ENCODE results near the gene NCL. TPM values are rescaled to one million over a fixed set of nuclear protein-coding genes. Genes with fewer than 3 reads are reported as not detected.

Gene NCL
- total and polyA plus RNA-seq, 7 experiments from 2014 or later = 411 to 662 (median 457) TPM

- Mint-ChIP-seq H3K4me3 (no peak overlapping the region), H3K27ac (no peak overlapping the region), H3K27me3 (peaks cover 0 to 2% (median 0%) of the 10 kb centered on the region in 5 donors), H3K9me3 (no peaks in the 10 kb centered on the region), H3K4me1 (peaks cover 7 to 13% (median 10%) of the 10 kb centered on the region in 7 donors), H3K36me3 (peaks cover 0 to 4% (median 0%) of the 10 kb centered on the region in 5 donors)
- ATAC-seq (no peak), DNase-seq (no peak)
- ChIA-PET CTCF (no interaction called here), POLR2A (interaction anchor here (8.8 kb wide), 1 partner anchor 13 kb away, joined by 130 read pairs; no protein-coding TSS in a partner anchor)
- H3K9me3 ChIP-seq (ENCODE audit: control insufficient read depth in 2 of 3, low read length in 3 of 3) = no peaks in the 10 kb centered on the region
- H3K36me3 ChIP-seq (ENCODE audit: control insufficient read depth in 2 of 3, insufficient read depth in 3 of 3, low read length in 3 of 3) = no peaks in the 10 kb centered on the region
- peaks cover 2% of the 10 kb centered on the region in 2 donors for H3K4me1 ChIP-seq (ENCODE audit: control insufficient read depth in 2 of 2, insufficient read depth in 2 of 2, low read length in 2 of 2)
- H3K27ac ChIP-seq (ENCODE audit: low read depth, low read length) = no peak overlapping the region
- H3K4me3 ChIP-seq (ENCODE audit: low read length) = no peak overlapping the region
- intact Hi-C loops (cut with micrococcal nuclease) = no loop called here
- H3K27me3 ChIP-seq (ENCODE audit: control insufficient read depth in 2 of 2, insufficient read depth in 2 of 2, low read length in 2 of 2) = no peaks in the 10 kb centered on the region
Measured at GRCh38 chr2:231470246-231470900, 6.1 kb upstream of the NCL start.

- Mint-ChIP-seq H3K9me3 (no peaks in the 10 kb centered on the region), H3K4me1 (peaks cover 10 to 19% (median 14%) of the 10 kb centered on the region in 7 donors), H3K27me3 (peaks cover 0 to 2% (median 0%) of the 10 kb centered on the region in 5 donors), H3K27ac (no peak overlapping the region), H3K4me3 (peak overlapping the region in 1 of 10 donors; percentile 7), H3K36me3 (peaks cover 0 to 4% (median 0%) of the 10 kb centered on the region in 5 donors)
- intact Hi-C loops (cut with micrococcal nuclease) = no loop called here
- Histone ChIP-seq H3K9me3 (ENCODE audit: control insufficient read depth in 2 of 3, low read length in 3 of 3) (no peaks in the 10 kb centered on the region), H3K4me1 (ENCODE audit: control insufficient read depth in 2 of 2, insufficient read depth in 2 of 2, low read length in 2 of 2) (peaks cover 4 to 5% of the 10 kb centered on the region in 2 donors), H3K36me3 (ENCODE audit: control insufficient read depth in 2 of 3, insufficient read depth in 3 of 3, low read length in 3 of 3) (peaks cover 0 to 3% (median 0%) of the 10 kb centered on the region in 3 experiments), H3K4me3 (ENCODE audit: low read length) (no peak overlapping the region), H3K27ac (ENCODE audit: low read depth, low read length) (no peak overlapping the region), H3K27me3 (ENCODE audit: control insufficient read depth in 2 of 2, insufficient read depth in 2 of 2, low read length in 2 of 2) (no peaks in the 10 kb centered on the region)
- ATAC-seq (no peak), DNase-seq (no peak)
- ChIA-PET CTCF (no interaction called here), POLR2A (interaction anchor here (8.8 kb wide), 1 partner anchor 13 kb away, joined by 130 read pairs; no protein-coding TSS in a partner anchor)
Measured at GRCh38 chr2:231469583-231469950, 5.3 kb upstream of the NCL start.

GRCh38 chr2:231467613-231468530, 3.6 kb upstream of the NCL start:
- Mint-ChIP-seq H3K4me1 (peaks cover 18 to 33% (median 24%) of the 10 kb centered on the region in 7 donors), H3K27me3 (peaks cover 0 to 2% (median 0%) of the 10 kb centered on the region in 5 donors), H3K9me3 (peaks cover 0 to 2% (median 0%) of the 10 kb centered on the region in 11 donors), H3K36me3 (peaks cover 6 to 12% (median 7%) of the 10 kb centered on the region in 5 donors), H3K4me3 (peak overlapping the region in 2 of 10 donors; percentile 6 to 11), H3K27ac (peak overlapping the region in 2 of 9 donors; percentile 21 to 58)
- ChIA-PET POLR2A (interaction anchor here (0.7 to 8.8 kb wide), 4 partner anchors 10 to 239 kb away, joined by 3 to 130 read pairs (median 4); no protein-coding TSS in a partner anchor), CTCF (interaction anchor here (0.6 to 4.2 kb wide), 3 partner anchors 14 to 17 kb away, joined by 4 to 20 read pairs (median 4); no protein-coding TSS in a partner anchor)
- Histone ChIP-seq H3K27ac (ENCODE audit: low read depth, low read length) (no peak overlapping the region), H3K36me3 (ENCODE audit: control insufficient read depth in 2 of 3, insufficient read depth in 3 of 3, low read length in 3 of 3) (peaks cover under 1 to 3% (median 3%) of the 10 kb centered on the region in 3 experiments), H3K9me3 (ENCODE audit: control insufficient read depth in 2 of 3, low read length in 3 of 3) (no peaks in the 10 kb centered on the region), H3K4me1 (ENCODE audit: control insufficient read depth in 2 of 2, insufficient read depth in 2 of 2, low read length in 2 of 2) (peaks cover 9 to 11% of the 10 kb centered on the region in 2 donors), H3K27me3 (ENCODE audit: control insufficient read depth in 2 of 2, insufficient read depth in 2 of 2, low read length in 2 of 2) (no peaks in the 10 kb centered on the region), H3K4me3 (ENCODE audit: low read length) (no peak overlapping the region)
- DNase-seq (no peak), ATAC-seq (no peak)
- intact Hi-C loops (cut with micrococcal nuclease) = no loop called here

GRCh38 chr2:231467016-231467545, 2.8 kb upstream of the NCL start:
- peaks cover 26 to 40% (median 29%) of the 10 kb centered on the region in 7 donors for H3K4me1 Mint-ChIP-seq
- no peak overlapping the region for H3K4me3 Mint-ChIP-seq
- intact Hi-C loops (cut with micrococcal nuclease) = no loop called here
- peaks cover 8 to 20% (median 14%) of the 10 kb centered on the region in 5 donors for H3K36me3 Mint-ChIP-seq
- H3K27me3 ChIP-seq (ENCODE audit: control insufficient read depth in 2 of 2, insufficient read depth in 2 of 2, low read length in 2 of 2) = no peaks in the 10 kb centered on the region
- H3K27me3 Mint-ChIP-seq = no peaks in the 10 kb centered on the region
- ATAC-seq = no peak
- peak overlapping the region in 1 of 9 donors; percentile 18 for H3K27ac Mint-ChIP-seq
- peaks cover 17 to 19% of the 10 kb centered on the region in 2 donors for H3K4me1 ChIP-seq (ENCODE audit: control insufficient read depth in 2 of 2, insufficient read depth in 2 of 2, low read length in 2 of 2)
- POLR2A ChIA-PET = interaction anchor here (0.7 to 8.8 kb wide), 4 partner anchors 10 to 50 kb away, joined by 3 to 130 read pairs (median 36); no protein-coding TSS in a partner anchor
- DNase-seq = no peak
- H3K27ac ChIP-seq (ENCODE audit: low read depth, low read length) = no peak overlapping the region
- H3K9me3 Mint-ChIP-seq = peaks cover 0 to 3% (median 0%) of the 10 kb centered on the region in 11 donors
- H3K4me3 ChIP-seq (ENCODE audit: low read length) = no peak overlapping the region
- peaks cover 6 to 11% (median 11%) of the 10 kb centered on the region in 3 experiments for H3K36me3 ChIP-seq (ENCODE audit: control insufficient read depth in 2 of 3, insufficient read depth in 3 of 3, low read length in 3 of 3)
- no peaks in the 10 kb centered on the region for H3K9me3 ChIP-seq (ENCODE audit: control insufficient read depth in 2 of 3, low read length in 3 of 3)
- CTCF ChIA-PET = interaction anchor here (4.2 kb wide), 1 partner anchor 16 kb away, joined by 20 read pairs; no protein-coding TSS in a partner anchor

- Histone ChIP-seq H3K4me1 (ENCODE audit: control insufficient read depth in 2 of 2, insufficient read depth in 2 of 2, low read length in 2 of 2) (peaks cover 26 to 28% of the 10 kb centered on the region in 2 donors), H3K4me3 (ENCODE audit: low read length) (peak overlapping the region; percentile 65), H3K9me3 (ENCODE audit: control insufficient read depth in 2 of 3, low read length in 3 of 3) (no peaks in the 10 kb centered on the region), H3K27ac (ENCODE audit: low read depth, low read length) (peak overlapping the region; percentile 96), H3K27me3 (ENCODE audit: control insufficient read depth in 2 of 2, insufficient read depth in 2 of 2, low read length in 2 of 2) (no peaks in the 10 kb centered on the region), H3K36me3 (ENCODE audit: control insufficient read depth in 2 of 3, insufficient read depth in 3 of 3, low read length in 3 of 3) (peaks cover 24 to 33% (median 33%) of the 10 kb centered on the region in 3 experiments)
- Mint-ChIP-seq H3K27me3 (no peaks in the 10 kb centered on the region), H3K27ac (peak overlapping the region; percentile 96 to 100 (median 100)), H3K9me3 (peaks cover 0 to 3% (median 0%) of the 10 kb centered on the region in 11 donors), H3K36me3 (peaks cover 22 to 37% (median 33%) of the 10 kb centered on the region in 5 donors), H3K4me3 (peak overlapping the region; percentile 90 to 99 (median 95)), H3K4me1 (peaks cover 44 to 61% (median 46%) of the 10 kb centered on the region in 7 donors)
- peak; percentile 94 for ATAC-seq
- ChIA-PET CTCF (interaction anchor here (1.2 to 4.2 kb wide), 5 partner anchors 12 to 137 kb away, joined by 3 to 20 read pairs (median 5); no protein-coding TSS in a partner anchor), POLR2A (interaction anchor here (0.5 to 8.8 kb wide), 30 partner anchors 11 to 1086 kb away, joined by 3 to 130 read pairs (median 4); partner anchors contain the start of genes COPS7B, PDE6D and PTMA)
- DNase-seq = peak in 7 of 9 donors; percentile 94 to 99 (median 96)
- intact Hi-C loops (cut with micrococcal nuclease) = loop anchor here (1.0 to 5.0 kb wide), 15 partner anchors 13 to 1787 kb away; partner anchors contain the start of genes PDE6D (in 2 of the 2), PSMD1 (in 2 of the 2), ATG16L1 (in 1 of the 2) and EIF4E2 (in 1 of the 2)
Measured at GRCh38 chr2:231464576-231465540, 574 bp upstream of the NCL start.

Data from naive thymus-derived CD4-positive, alpha-beta T cell (primary cell).